ENCODE measurements around the gene PCLAF.
"Not testable (repeated sequence)": the region's sequence is repeated elsewhere in the genome, so short reads cannot be mapped to it uniquely, and the experiment has no call there.

PCLAF gene

DNA sequence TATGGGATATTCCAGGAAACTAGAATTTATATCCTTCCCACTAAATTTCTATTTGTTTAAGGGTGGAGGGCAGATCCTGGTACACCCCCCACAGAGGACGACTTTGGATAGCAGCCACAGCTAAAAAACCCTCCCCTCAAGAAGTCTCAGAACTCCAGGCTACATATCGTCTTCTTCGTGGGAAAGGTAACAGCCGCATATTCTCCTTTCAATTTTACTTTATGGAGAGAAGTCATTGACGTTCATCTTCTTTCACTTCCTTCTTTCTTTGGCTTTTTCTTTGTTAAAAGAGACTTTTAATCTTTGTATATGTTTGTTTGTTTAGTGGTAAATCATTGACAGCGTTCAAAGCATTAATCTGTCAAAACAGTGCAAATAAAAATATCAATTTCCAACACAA lies 42.7 kb upstream of the PCLAF start:
- TF ChIP-seq MYC (IDR thresholded peaks at IDR 0.05; ENCODE audit: low read depth, low read length), result no peak
- TF ChIP-seq POLR2A (IDR thresholded peaks at IDR 0.05; ENCODE audit: extremely low read depth, insufficient read length), result no peak
- TF ChIP-seq, protein P1, sequence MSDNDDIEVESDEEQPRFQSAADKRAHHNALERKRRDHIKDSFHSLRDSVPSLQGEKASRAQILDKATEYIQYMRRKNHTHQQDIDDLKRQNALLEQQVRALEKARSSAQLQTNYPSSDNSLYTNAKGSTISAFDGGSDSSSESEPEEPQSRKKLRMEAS (IDR thresholded peaks at IDR 0.05; ENCODE audit: low read depth, low read length), result no peak
- TF ChIP-seq, protein P2, sequence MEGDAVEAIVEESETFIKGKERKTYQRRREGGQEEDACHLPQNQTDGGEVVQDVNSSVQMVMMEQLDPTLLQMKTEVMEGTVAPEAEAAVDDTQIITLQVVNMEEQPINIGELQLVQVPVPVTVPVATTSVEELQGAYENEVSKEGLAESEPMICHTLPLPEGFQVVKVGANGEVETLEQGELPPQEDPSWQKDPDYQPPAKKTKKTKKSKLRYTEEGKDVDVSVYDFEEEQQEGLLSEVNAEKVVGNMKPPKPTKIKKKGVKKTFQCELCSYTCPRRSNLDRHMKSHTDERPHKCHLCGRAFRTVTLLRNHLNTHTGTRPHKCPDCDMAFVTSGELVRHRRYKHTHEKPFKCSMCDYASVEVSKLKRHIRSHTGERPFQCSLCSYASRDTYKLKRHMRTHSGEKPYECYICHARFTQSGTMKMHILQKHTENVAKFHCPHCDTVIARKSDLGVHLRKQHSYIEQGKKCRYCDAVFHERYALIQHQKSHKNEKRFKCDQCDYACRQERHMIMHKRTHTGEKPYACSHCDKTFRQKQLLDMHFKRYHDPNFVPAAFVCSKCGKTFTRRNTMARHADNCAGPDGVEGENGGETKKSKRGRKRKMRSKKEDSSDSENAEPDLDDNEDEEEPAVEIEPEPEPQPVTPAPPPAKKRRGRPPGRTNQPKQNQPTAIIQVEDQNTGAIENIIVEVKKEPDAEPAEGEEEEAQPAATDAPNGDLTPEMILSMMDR (IDR thresholded peaks at IDR 0.05; ENCODE audit: low read depth, low read length), result no peak
- no peak overlapping the region for H3K4me3 ChIP-seq (ENCODE audit: low read depth, low read length)
- no peak for DNase-seq (ENCODE audit: low read depth)

DNA sequence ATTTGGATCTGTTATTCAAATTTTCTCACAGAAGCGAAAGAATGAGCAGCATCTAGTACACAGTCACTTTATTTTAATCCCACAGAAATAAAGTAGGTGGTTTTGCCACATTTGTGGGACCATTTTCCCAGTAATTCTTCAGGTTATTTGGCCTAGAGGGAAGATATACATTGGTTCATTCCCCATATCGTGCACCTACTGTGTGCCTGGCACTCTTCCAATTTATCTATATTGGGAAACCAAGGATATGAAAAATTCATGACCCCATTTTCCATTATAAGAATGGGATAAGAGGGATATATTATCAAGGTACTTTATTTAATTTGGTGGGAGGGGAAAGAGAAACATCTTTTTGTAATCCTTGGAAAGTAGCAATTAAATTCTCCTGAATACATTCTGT lies 41.5 kb upstream of the PCLAF start:
- TF ChIP-seq, protein P2 (IDR thresholded peaks at IDR 0.05; ENCODE audit: low read depth, low read length), result no peak
- TF ChIP-seq MYC (IDR thresholded peaks at IDR 0.05; ENCODE audit: low read depth, low read length) (no peak), POLR2A (IDR thresholded peaks at IDR 0.05; ENCODE audit: extremely low read depth, insufficient read length) (no peak)
- TF ChIP-seq, protein P1 (IDR thresholded peaks at IDR 0.05; ENCODE audit: low read depth, low read length), result no peak
- no peak for DNase-seq (ENCODE audit: low read depth)
- H3K4me3 ChIP-seq (ENCODE audit: low read depth, low read length), result no peak overlapping the region

DNA sequence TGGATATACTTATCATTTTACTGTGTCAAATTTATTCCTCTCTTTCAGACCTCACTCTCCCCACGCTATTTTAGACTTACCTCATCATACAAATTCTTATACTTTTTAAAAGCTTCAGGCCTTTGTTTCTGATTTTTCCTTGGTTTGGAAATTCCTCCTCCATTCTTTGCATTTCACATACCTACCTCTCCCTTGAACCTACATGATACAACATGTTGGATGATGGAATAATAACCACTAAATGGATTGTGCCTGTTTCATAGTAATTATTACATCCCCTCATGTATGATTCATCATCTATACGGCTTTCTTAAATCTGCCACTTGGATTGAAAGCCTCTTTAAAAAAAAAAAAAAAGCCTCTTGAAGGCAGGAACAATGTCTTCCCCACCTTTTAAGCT lies 31.0 kb upstream of the PCLAF start:
- H3K4me3 ChIP-seq (ENCODE audit: low read depth, low read length), result no peak overlapping the region
- DNase-seq (ENCODE audit: low read depth), result no peak
- TF ChIP-seq, protein P2 (IDR thresholded peaks at IDR 0.05; ENCODE audit: low read depth, low read length), result no peak
- TF ChIP-seq MYC (IDR thresholded peaks at IDR 0.05; ENCODE audit: low read depth, low read length) (no peak), POLR2A (IDR thresholded peaks at IDR 0.05; ENCODE audit: extremely low read depth, insufficient read length) (no peak)
- TF ChIP-seq, protein P1 (IDR thresholded peaks at IDR 0.05; ENCODE audit: low read depth, low read length), result no peak

DNA sequence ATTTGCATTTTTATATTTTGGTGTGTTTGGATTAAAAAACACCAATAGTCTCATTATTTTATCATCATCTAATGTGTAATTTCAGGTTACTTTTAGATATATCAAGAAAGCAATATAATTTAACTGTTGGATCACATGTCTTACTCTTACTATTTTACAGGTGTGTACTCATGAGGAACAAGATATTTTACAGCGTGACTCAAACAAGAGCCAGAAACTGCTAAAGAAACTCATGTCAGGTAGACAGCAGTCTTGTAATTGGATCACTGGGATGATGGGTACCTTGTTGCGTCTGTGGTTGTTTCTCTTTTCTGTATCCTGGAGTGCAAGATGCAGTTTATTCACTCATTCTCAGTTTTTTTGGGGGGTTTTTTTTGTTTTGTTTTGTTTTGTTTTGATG lies 19.3 kb upstream of the PCLAF start:
- H3K4me3 ChIP-seq (ENCODE audit: low read depth, low read length), result no peak overlapping the region
- no peak for DNase-seq (ENCODE audit: low read depth)
- no peak for TF ChIP-seq POLR2A (IDR thresholded peaks at IDR 0.05; ENCODE audit: extremely low read depth, insufficient read length)
- TF ChIP-seq, protein P2 (IDR thresholded peaks at IDR 0.05; ENCODE audit: low read depth, low read length), result no peak
- TF ChIP-seq, protein P1 (IDR thresholded peaks at IDR 0.05; ENCODE audit: low read depth, low read length), result no peak
- TF ChIP-seq MYC (IDR thresholded peaks at IDR 0.05; ENCODE audit: low read depth, low read length), result no peak

GRCh38 chr15:64398575-64398974 lies 17.3 kb upstream of the PCLAF start:
- TF ChIP-seq POLR2A (IDR thresholded peaks at IDR 0.05; ENCODE audit: extremely low read depth, insufficient read length), result no peak
- TF ChIP-seq, protein P2 (IDR thresholded peaks at IDR 0.05; ENCODE audit: low read depth, low read length), result no peak
- TF ChIP-seq, protein P1 (IDR thresholded peaks at IDR 0.05; ENCODE audit: low read depth, low read length), result no peak
- TF ChIP-seq MYC (IDR thresholded peaks at IDR 0.05; ENCODE audit: low read depth, low read length), result no peak
- no peak for DNase-seq (ENCODE audit: low read depth)
- H3K4me3 ChIP-seq (ENCODE audit: low read depth, low read length), result no peak overlapping the region

- no peak for TF ChIP-seq MYC (IDR thresholded peaks at IDR 0.05; ENCODE audit: low read depth, low read length)
- no peak for TF ChIP-seq POLR2A (IDR thresholded peaks at IDR 0.05; ENCODE audit: extremely low read depth, insufficient read length)
- TF ChIP-seq, protein P1 (IDR thresholded peaks at IDR 0.05; ENCODE audit: low read depth, low read length), result no peak
- TF ChIP-seq, protein P2 (IDR thresholded peaks at IDR 0.05; ENCODE audit: low read depth, low read length), result no peak
- no peak overlapping the region for H3K4me3 ChIP-seq (ENCODE audit: low read depth, low read length)
Measured at GRCh38 chr15:64396789-64397188, 15.5 kb upstream of the PCLAF start.

GRCh38 chr15:64392471-64392870 lies 11.2 kb upstream of the PCLAF start:
- not testable (repeated sequence) for DNase-seq (ENCODE audit: low read depth); H3K4me3 ChIP-seq (ENCODE audit: low read depth, low read length)

More at GRCh38 chr15:64396789-64397188, 15.5 kb upstream of the PCLAF start:
- DNase-seq (ENCODE audit: low read depth), result no peak
